IMR-90 (cell line): ENCODE measurements around the gene DBN1. TPM values are rescaled to one million over a fixed set of nuclear protein-coding genes. Genes with fewer than 3 reads are reported as not detected.

Source experiments
- ATAC-seq: fragments of 200-7000 bp; cut with Tn5 transposase; 2 replicates; pipeline ENCODE4 v1.9.1; 2020; ENCODE audit warnings: low read depth, mild to moderate bottlenecking, moderate library complexity
- BruUV-seq: library from RNA; stranded (reverse); fragments of 400-500 nt; replicated peaks from 2 replicates; lab custom pipeline; 2021; lab: Mats Ljungman, UMichigan
- CTCF ChIA-PET: fragments of 300-600 bp; formaldehyde crosslinking; extraction: SDS; loops from one replicate; lab custom pipeline; 2021; ENCODE audit warnings: antibody characterized with exemption; lab: Yijun Ruan, JAX
- POLR2A ChIA-PET: fragments of 300-600 bp; sonication (Branson Sonifier 250); formaldehyde crosslinking; loops from one replicate; lab custom pipeline; 2022; ENCODE audit warnings: antibody characterized with exemption; ENCODE audit not compliant: unreplicated experiment; lab: Charles Lee
- DNase-seq: peaks from one replicate; pipeline ENCODE4 v3.0.0; 2013
- H2AFZ ChIP-seq: replicated peaks from 2 replicates; pipeline ENCODE3; 2013; ENCODE audit warnings: low read length, mild to moderate bottlenecking; ENCODE audit not compliant: poor library complexity
- H2AK5ac ChIP-seq: 2 replicates; pipeline ENCODE4 v1.6.1; 2013; ENCODE audit warnings: low read depth, low read length, inconsistent platforms
- H2AK9ac ChIP-seq: replicated peaks from 2 replicates; pipeline ENCODE3; 2013; ENCODE audit warnings: mild to moderate bottlenecking, low read depth, low read length, moderate library complexity; ENCODE audit not compliant: poor library complexity
- H2BK120ac ChIP-seq: 2 replicates; pipeline ENCODE4 v1.6.1; 2013; ENCODE audit warnings: low read depth, low read length, inconsistent platforms
- H2BK15ac ChIP-seq: 3 replicates; pipeline ENCODE4 v1.6.1; 2013; ENCODE audit warnings: low read depth, low read length, inconsistent platforms
- H2BK20ac ChIP-seq: 2 replicates; pipeline ENCODE4 v1.6.1; 2013; ENCODE audit warnings: low read depth, mild to moderate bottlenecking, inconsistent platforms, low read length, moderate library complexity
- H2BK5ac ChIP-seq: 2 replicates; pipeline ENCODE4 v1.6.1; 2013; ENCODE audit warnings: mild to moderate bottlenecking, low read depth, low read length, inconsistent platforms; ENCODE audit not compliant: poor library complexity, severe bottlenecking
- H3K14ac ChIP-seq: replicated peaks from 2 replicates; pipeline ENCODE4 v1.6.1; 2013; ENCODE audit warnings: low read depth, low read length, inconsistent platforms
- H3K18ac ChIP-seq: 2 replicates; pipeline ENCODE4 v1.6.1; 2013; ENCODE audit warnings: low read depth, low read length, control low read depth
- H3K23ac ChIP-seq: 2 replicates; pipeline ENCODE4 v1.6.1; 2013; ENCODE audit warnings: low read depth, low read length, inconsistent platforms
- H3K27ac ChIP-seq: 2 replicates; pipeline ENCODE4 v1.5.1; 2013; ENCODE audit warnings: mild to moderate bottlenecking, control low read depth, low read length; ENCODE audit not compliant: insufficient read depth
- H3K27me3 ChIP-seq: 2 replicates; pipeline ENCODE4 v1.6.1; 2013; ENCODE audit warnings: low read length; ENCODE audit not compliant: control insufficient read depth, insufficient read depth
- H3K36me3 ChIP-seq: 2 replicates; pipeline ENCODE4 v1.6.1; 2013; ENCODE audit warnings: low read length, mixed read lengths; ENCODE audit not compliant: control insufficient read depth, insufficient read depth
- H3K4ac ChIP-seq: 2 replicates; pipeline ENCODE4 v1.6.1; 2013; ENCODE audit warnings: low read depth, low read length, inconsistent platforms
- H3K4me1 ChIP-seq: 2 replicates; pipeline ENCODE4 v1.6.1; 2013; ENCODE audit warnings: low read length, mixed read lengths; ENCODE audit not compliant: control insufficient read depth, insufficient read depth
- H3K4me2 ChIP-seq: 2 replicates; pipeline ENCODE4 v1.6.1; 2013; ENCODE audit warnings: low read depth, mild to moderate bottlenecking, control low read depth, low read length, moderate library complexity
- H3K4me3 ChIP-seq: 2 replicates; pipeline ENCODE4 v1.5.1; 2013; ENCODE audit warnings: low read depth, mild to moderate bottlenecking, control low read depth, low read length, moderate library complexity; ENCODE audit not compliant: insufficient read depth
- H3K56ac ChIP-seq: 2 replicates; pipeline ENCODE4 v1.6.1; 2013; ENCODE audit warnings: low read length, inconsistent platforms; ENCODE audit not compliant: insufficient read depth; ENCODE audit errors: extremely low read depth
- H3K79me1 ChIP-seq, 2 experiments: 2 replicates each; pipeline ENCODE4 v1.6.1; 2013; ENCODE audit warnings: low read length in 2 of 2, inconsistent platforms in 1 of 2, low read depth in 1 of 2
- H3K9ac ChIP-seq: 2 replicates; pipeline ENCODE4 v1.6.1; 2013; ENCODE audit warnings: low read depth, low read length, control low read depth
- H3K9me1 ChIP-seq: 2 replicates; pipeline ENCODE4 v1.6.1; 2013; ENCODE audit warnings: low read length, inconsistent platforms; ENCODE audit not compliant: insufficient read depth
- H3K9me3 ChIP-seq: 2 replicates; pipeline ENCODE4 v1.6.1; 2013; ENCODE audit warnings: low read length; ENCODE audit not compliant: control insufficient read depth, insufficient read depth
- H4K20me1 ChIP-seq: 2 replicates; pipeline ENCODE4 v1.6.1; 2013; ENCODE audit warnings: low read length, inconsistent platforms; ENCODE audit not compliant: insufficient read depth
- H4K5ac ChIP-seq: 2 replicates; pipeline ENCODE4 v1.6.1; 2013; ENCODE audit warnings: mild to moderate bottlenecking, low read depth, low read length, control low read depth
- H4K8ac ChIP-seq, 2 experiments: 2 replicates each; pipeline ENCODE4 v1.6.1; 2013; ENCODE audit warnings: low read depth in 2 of 2, low read length in 2 of 2, control low read depth in 1 of 2, inconsistent platforms in 1 of 2
- H4K91ac ChIP-seq: 2 replicates; pipeline ENCODE4 v1.6.1; 2013; ENCODE audit warnings: low read depth, low read length, inconsistent platforms; ENCODE audit not compliant: insufficient read depth
- BHLHE40 ChIP-seq: fragments of 150-350 bp; IDR thresholded peaks from 2 replicates; pipeline ENCODE4 v1.6.1; 2016; ENCODE audit warnings: mild to moderate bottlenecking, low read depth, low read length
- CEBPB ChIP-seq: IDR thresholded peaks from 2 replicates; pipeline ENCODE4 v1.6.1; 2012; ENCODE audit warnings: low read depth, low read length, improper control_type of control experiment
- CHD1 ChIP-seq: IDR thresholded peaks from 2 replicates; pipeline ENCODE4 v1.6.1; 2012; ENCODE audit warnings: low read depth, low read length, improper control_type of control experiment
- CTCF ChIP-seq: conservative IDR thresholded peaks from 2 replicates; pipeline ENCODE4 v1.5.1; 2012; ENCODE audit warnings: mild to moderate bottlenecking, low read depth, low read length, improper control_type of control experiment
- ELK1 ChIP-seq: fragments of 150-350 bp; IDR thresholded peaks from 2 replicates; pipeline ENCODE4 v1.6.1; 2016; ENCODE audit warnings: low read depth, mild to moderate bottlenecking, low read length, moderate library complexity, borderline replicate concordance
- MAFK ChIP-seq: IDR thresholded peaks from 2 replicates; pipeline ENCODE4 v1.6.1; 2012; ENCODE audit warnings: low read depth, low read length, improper control_type of control experiment
- MAZ ChIP-seq: IDR thresholded peaks from 2 replicates; pipeline ENCODE4 v1.6.1; 2012; ENCODE audit warnings: low read depth, mild to moderate bottlenecking, low read length, improper control_type of control experiment, moderate library complexity, borderline replicate concordance
- MXI1 ChIP-seq: IDR thresholded peaks from 2 replicates; pipeline ENCODE4 v1.6.1; 2012; ENCODE audit warnings: low read depth, mild to moderate bottlenecking, low read length, moderate library complexity, borderline replicate concordance
- NFE2L2 ChIP-seq: fragments of 150-350 bp; IDR thresholded peaks from 2 replicates; pipeline ENCODE4 v1.6.1; 2016; ENCODE audit warnings: low read depth, mild to moderate bottlenecking, low read length
- POLR2A ChIP-seq: IDR thresholded peaks from 2 replicates; pipeline ENCODE4 v1.6.1; 2012; ENCODE audit warnings: mild to moderate bottlenecking, low read depth, low read length
- RAD21 ChIP-seq: IDR thresholded peaks from 2 replicates; pipeline ENCODE4 v1.6.1; 2012; ENCODE audit warnings: low read length, improper control_type of control experiment
- RCOR1 ChIP-seq: IDR thresholded peaks from 2 replicates; pipeline ENCODE4 v1.6.1; 2012; ENCODE audit warnings: mild to moderate bottlenecking, low read length, improper control_type of control experiment; ENCODE audit not compliant: insufficient replicate concordance
- RFX5 ChIP-seq: IDR thresholded peaks from 2 replicates; pipeline ENCODE4 v1.8.0; 2012; ENCODE audit warnings: low read depth, mild to moderate bottlenecking, low read length, moderate library complexity
- SMC3 ChIP-seq: fragments of 150-350 bp; IDR thresholded peaks from 2 replicates; pipeline ENCODE4 v1.6.1; 2016; ENCODE audit warnings: low read depth, mild to moderate bottlenecking, antibody characterized with exemption, low read length, moderate library complexity
- USF2 ChIP-seq: fragments of 150-350 bp; IDR thresholded peaks from 2 replicates; pipeline ENCODE4 v1.6.1; 2017; ENCODE audit warnings: mild to moderate bottlenecking, antibody characterized with exemption, low read length, low read depth
- WGBS, 2 experiments: methylation state at CpG; one replicate each; pipeline versions ENCODE4 v1.1.5 to v1.1.7; 2013; ENCODE audit warnings: missing lambda C conversion rate in 2 of 2; ENCODE audit not compliant: insufficient read length in 1 of 2; ENCODE audit errors: extremely low coverage in 2 of 2; 5-methylcytosine and 5-hydroxymethylcytosine counted together
- dilution Hi-C: fragments of 300-500 bp; cut with HindIII; formaldehyde crosslinking; loops from one replicate; pipeline ENCODE4 v1.14.3; 2018; ENCODE audit warnings: low sequenced_read_pairs; ENCODE audit not compliant: unreplicated experiment
- in situ Hi-C: fragments of 300-500 bp; cut with MboI; formaldehyde crosslinking; loops from 3 replicates; pipeline ENCODE4 v1.14.3; 2019; ENCODE audit warnings: low sequenced_read_pairs, inconsistent platforms, mixed read lengths
- intact Hi-C: fragments of 100-400 bp; cut with micrococcal nuclease; formaldehyde crosslinking; loops from 2 replicates; pipeline ENCODE4 v1.10.0; 2022
- polyA plus RNA-seq, 3 experiments: library from polyadenylated mRNA; depleted of rRNA; stranded (reverse); fragments of >200 nt; gene quantifications; 2 replicates each; pipeline ENCODE4 v1.2.3, GENCODE V29; 2012; ENCODE audit warnings: low replicate concordance in 1 of 3
- total RNA-seq: library from RNA; depleted of rRNA; stranded (reverse); fragments of >200 nt; gene quantifications from 2 replicates; pipeline ENCODE4 v1.2.3, GENCODE V29; 2012

The DBN1 gene
- total and polyA plus RNA-seq, 2 of the 4 experiments (the other 2 are of a cell fraction) = 122 to 187 TPM

GRCh38 chr5:177440211-177440989 lies 33.0 kb downstream of the DBN1 start:
- H4K5ac ChIP-seq = no peak overlapping the region
- 92% methylated on average over 15 of the region's 24 CpGs; no CpG with 5 or more reads in 1 of the 2 experiments for WGBS, 2 experiments
- ATAC-seq (no peak), DNase-seq (no peak)
- no peak overlapping the region for H3K27ac ChIP-seq
- peaks cover 4% of the 10 kb centered on the region; the same call in 1 of the 2 replicates for H4K20me1 ChIP-seq
- H3K9ac ChIP-seq = no peak overlapping the region
- H2AFZ ChIP-seq = peak overlapping the region; percentile 39
- H3K79me1 ChIP-seq = no peaks in the 10 kb centered on the region
- peaks cover 6% of the 10 kb centered on the region; the same call in 1 of the 2 replicates for H3K9me1 ChIP-seq
- no TSS peak for BruUV-seq
- peaks cover 24% of the 10 kb centered on the region; the same call in 1 of the 2 replicates for H3K36me3 ChIP-seq
- no peak overlapping the region for H3K14ac ChIP-seq
- no peak overlapping the region for H2BK20ac ChIP-seq
- ChIA-PET POLR2A (no interaction called here), CTCF (interaction anchor here (1.5 kb wide), 1 partner anchor 13 kb away, joined by 3 read pairs; no protein-coding TSS in a partner anchor)
- no peak overlapping the region for H2BK5ac ChIP-seq
- H3K4me3 ChIP-seq = no peak overlapping the region
- no peak overlapping the region for H2BK15ac ChIP-seq
- H2AK5ac ChIP-seq = no peak overlapping the region
- H3K4me2 ChIP-seq = no peak overlapping the region
- no peak overlapping the region for H3K23ac ChIP-seq
- in situ Hi-C loops (no loop called here), dilution Hi-C loops (no loop called here), intact Hi-C loops (no loop called here)
- H2AK9ac ChIP-seq = peak overlapping the region; percentile 31
- no peak overlapping the region for H3K4ac ChIP-seq
- H3K9me3 ChIP-seq = no peaks in the 10 kb centered on the region
- H2BK120ac ChIP-seq = no peak overlapping the region
- no peaks in the 10 kb centered on the region for H3K27me3 ChIP-seq
- no peaks in the 10 kb centered on the region for H3K4me1 ChIP-seq
- H3K18ac ChIP-seq = no peak overlapping the region
- no peak overlapping the region for H4K91ac ChIP-seq
- H3K56ac ChIP-seq = no peak overlapping the region
- H4K8ac ChIP-seq = no peak overlapping the region
- no peak for TF ChIP-seq MXI1
- no peak for TF ChIP-seq CTCF
- no peak for TF ChIP-seq ELK1
- TF ChIP-seq CEBPB = no peak
- no peak for TF ChIP-seq RFX5
- TF ChIP-seq NFE2L2 = no peak
- no peak for TF ChIP-seq RAD21
- no peak for TF ChIP-seq MAFK
- TF ChIP-seq SMC3 = no peak
- no peak for TF ChIP-seq POLR2A
- no peak for TF ChIP-seq MAZ
- TF ChIP-seq RCOR1 = no peak
- TF ChIP-seq CHD1 = no peak
- TF ChIP-seq USF2 = no peak
- no peak for TF ChIP-seq BHLHE40
